Thyroid gland (tissue), 4 donors: ENCODE data around the gene KCNMA1.

ENCODE experiments used
- POLR2A ChIP-seq, 2 donors: fragments of 450-650 bp; IDR thresholded peaks; one replicate each; pipeline ENCODE4 v1.6.1; 2017; ENCODE audit warnings: antibody characterized with exemption in 2 of 2, mild to moderate bottlenecking in 2 of 2, moderate library complexity in 1 of 2
- TF ChIP-seq, protein P1 (sequence below), 6 experiments: fragments of 200-600 bp in 3 of 6; fragments of 450-650 bp in 3 of 6; sonication (generic) in 3 of 6; IDR thresholded peaks; one replicate each; pipeline ENCODE4 v1.5.1; 2016 to 2019; ENCODE audit warnings: antibody characterized with exemption in 6 of 6, mild to moderate bottlenecking in 2 of 6, inconsistent platforms in 1 of 6, moderate library complexity in 1 of 6

DNA sequence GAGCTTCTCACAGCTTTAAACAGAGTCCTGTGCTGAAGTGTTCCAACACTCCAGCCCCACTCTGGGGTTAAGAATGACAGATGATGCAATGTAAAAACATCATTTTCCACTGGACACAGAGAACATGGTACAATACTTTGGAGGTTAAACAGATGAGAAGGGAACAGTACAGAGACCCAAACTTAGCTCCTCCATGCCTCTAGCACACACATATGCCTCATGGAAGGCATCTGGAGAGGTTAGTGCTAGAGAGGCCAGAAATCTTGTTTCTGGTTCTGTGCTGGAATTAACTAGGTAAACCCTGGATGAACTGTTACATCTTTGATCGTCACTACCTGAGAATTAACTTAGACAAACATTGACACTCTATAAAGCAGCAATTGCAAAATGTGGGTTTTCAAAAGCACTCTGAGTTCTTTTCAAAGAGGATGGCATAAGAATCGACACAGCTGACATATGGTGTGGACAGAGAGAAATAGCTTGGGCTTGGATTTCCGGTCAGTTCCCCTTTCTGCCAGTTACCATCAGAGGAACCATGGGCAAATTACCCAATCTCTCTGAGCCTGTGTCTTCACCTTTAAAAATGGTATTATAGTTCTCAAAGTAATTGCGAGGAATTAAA, 81.9 kb downstream of the KCNMA1 start:
- no peak for TF ChIP-seq POLR2A (IDR thresholded peaks at IDR 0.05)
- TF ChIP-seq, protein P1, sequence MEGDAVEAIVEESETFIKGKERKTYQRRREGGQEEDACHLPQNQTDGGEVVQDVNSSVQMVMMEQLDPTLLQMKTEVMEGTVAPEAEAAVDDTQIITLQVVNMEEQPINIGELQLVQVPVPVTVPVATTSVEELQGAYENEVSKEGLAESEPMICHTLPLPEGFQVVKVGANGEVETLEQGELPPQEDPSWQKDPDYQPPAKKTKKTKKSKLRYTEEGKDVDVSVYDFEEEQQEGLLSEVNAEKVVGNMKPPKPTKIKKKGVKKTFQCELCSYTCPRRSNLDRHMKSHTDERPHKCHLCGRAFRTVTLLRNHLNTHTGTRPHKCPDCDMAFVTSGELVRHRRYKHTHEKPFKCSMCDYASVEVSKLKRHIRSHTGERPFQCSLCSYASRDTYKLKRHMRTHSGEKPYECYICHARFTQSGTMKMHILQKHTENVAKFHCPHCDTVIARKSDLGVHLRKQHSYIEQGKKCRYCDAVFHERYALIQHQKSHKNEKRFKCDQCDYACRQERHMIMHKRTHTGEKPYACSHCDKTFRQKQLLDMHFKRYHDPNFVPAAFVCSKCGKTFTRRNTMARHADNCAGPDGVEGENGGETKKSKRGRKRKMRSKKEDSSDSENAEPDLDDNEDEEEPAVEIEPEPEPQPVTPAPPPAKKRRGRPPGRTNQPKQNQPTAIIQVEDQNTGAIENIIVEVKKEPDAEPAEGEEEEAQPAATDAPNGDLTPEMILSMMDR (IDR thresholded peaks at IDR 0.05) = no peak
